GM18499 (cell line): ENCODE results near the gene TMEM141.
"Not testable (repeated sequence)": the region's sequence is repeated elsewhere in the genome, so short reads cannot be mapped to it uniquely, and the experiment has no call there.

Experiments
- ATAC-seq: cut with Tn5 transposase; IDR thresholded peaks from one replicate; pipeline ENCODE4 v1.9.1; 2021; ENCODE audit warnings: moderate number of reproducible peaks; ENCODE audit not compliant: insufficient read depth, unreplicated experiment

The TMEM141 gene

GRCh38 chr9:136842380-136842948 lies 51.3 kb downstream of the TMEM141 start, which contains the start of gene AJM1:
Gene AJM1, plus strand, starts transcription at chr9:136842478. Its CDS starts 1,937 bp downstream, at chr9:136844415.
- ATAC-seq, result not testable (repeated sequence)
